Activated CD8-positive, alpha-beta memory T cell treated with anti-CD3 and anti-CD28 coated beads for 1 hour (primary cell): ENCODE results near the gene SLTM.
"Not testable (repeated sequence)": the region's sequence is repeated elsewhere in the genome, so short reads cannot be mapped to it uniquely, and the experiment has no call there.

ENCODE experiments used
- DNase-seq, 2 donors: peaks; one replicate each; pipeline ENCODE4 v3.0.0-alpha.2; 2020; ENCODE audit warnings: low read depth in 1 of 2; ENCODE audit errors: extremely low read depth in 1 of 2

Gene SLTM

DNA sequence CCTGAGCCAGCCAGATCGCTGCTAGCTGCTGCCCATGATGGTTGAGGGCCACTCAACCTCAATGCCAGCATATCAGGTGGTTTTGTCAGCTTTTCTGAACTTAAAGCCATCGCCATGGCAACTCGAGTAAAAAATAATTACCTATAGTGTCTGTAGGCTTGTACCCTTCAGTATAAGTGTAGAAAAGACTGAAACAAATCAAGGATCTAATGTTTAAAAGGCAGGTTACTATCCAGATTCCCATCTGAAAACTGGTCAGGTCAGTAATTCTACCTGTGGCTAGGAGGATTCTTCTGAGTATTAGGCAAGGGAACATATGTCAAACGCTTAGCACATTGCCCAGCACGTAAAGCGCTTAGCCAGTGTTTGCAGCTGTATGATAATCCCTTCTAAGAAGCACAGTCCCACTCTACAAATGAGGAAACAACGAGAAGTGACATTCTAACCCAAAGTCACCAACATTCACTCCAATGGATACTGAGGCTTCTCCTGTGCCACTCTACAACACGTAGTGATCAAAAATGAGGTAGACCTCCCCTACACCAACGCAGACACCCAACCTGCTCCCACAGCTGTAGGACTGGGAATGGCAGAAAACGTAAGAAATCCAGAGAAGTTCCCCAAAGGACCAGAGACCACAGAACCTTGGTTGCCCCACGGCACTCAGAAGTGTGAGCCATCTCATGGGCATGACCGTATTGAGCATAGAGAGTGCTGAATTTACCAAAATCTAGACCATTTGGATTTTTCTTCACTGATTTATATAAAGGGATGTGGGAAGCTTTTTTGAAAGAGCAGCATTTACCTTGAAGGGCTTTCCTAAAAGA is 55.3 kb downstream of the SLTM start:
- no peak for DNase-seq

GRCh38 chr15:58876306-58877106 is 57.0 kb downstream of the SLTM start:
- DNase-seq: no peak

DNA sequence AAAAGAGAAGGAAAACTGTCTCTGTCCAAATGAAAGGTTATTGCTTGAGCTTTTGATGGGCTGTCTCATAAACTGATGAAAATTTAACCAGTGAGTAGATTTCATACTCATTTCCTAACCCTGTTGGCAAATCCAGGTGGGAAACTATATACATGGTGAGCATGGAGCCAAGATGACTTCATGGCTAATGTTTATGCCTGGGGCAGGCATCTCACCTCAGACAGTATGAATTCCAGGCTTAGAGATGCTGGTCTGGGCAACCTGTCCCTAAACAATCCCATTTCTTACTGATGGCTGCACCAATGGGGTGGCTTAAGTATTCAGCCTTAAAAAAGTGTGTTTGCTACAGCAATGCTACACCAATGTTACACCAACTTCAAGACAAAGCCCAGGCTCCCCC is 58.1 kb downstream of the SLTM start:
- no peak for DNase-seq

DNA sequence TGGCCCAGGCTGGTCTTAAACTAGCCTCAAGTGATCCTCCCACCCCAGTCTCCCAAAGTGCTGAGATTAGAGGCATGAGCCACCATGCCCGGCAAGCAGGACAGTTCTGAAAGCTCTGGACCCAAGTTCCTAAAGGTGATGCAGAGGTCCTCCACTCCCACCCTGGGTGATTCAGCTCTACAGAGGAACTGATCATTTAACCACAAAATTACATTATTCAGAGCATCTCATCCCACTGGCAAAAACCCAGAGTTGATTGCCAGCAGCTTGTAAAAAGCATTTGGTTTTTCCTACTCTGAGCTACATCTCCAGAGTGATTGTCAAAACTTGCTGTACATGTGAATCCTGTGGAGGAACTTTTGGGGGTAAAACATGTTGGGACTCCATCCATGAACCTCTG is 60.2 kb downstream of the SLTM start:
- DNase-seq: no peak

DNA sequence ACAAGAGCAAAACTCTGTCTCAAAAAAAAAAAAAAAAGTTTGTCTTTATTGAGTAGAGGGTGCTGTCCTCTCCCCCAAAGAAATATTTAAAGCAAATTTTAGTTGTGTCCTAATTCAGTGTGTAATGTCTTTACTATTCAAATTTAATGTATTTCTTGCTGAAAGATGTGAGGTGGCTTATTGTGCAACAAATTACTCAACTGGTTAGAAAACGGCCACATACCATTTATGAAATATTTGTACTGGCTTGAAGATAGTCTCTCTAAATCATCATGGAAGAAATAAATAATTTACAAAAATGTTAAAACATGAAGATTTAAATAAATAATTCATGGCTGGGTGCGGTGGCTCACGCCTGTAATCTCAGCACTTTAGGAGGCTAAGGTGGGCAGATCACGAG is 63.0 kb downstream of the SLTM start:
- no peak for DNase-seq

DNA sequence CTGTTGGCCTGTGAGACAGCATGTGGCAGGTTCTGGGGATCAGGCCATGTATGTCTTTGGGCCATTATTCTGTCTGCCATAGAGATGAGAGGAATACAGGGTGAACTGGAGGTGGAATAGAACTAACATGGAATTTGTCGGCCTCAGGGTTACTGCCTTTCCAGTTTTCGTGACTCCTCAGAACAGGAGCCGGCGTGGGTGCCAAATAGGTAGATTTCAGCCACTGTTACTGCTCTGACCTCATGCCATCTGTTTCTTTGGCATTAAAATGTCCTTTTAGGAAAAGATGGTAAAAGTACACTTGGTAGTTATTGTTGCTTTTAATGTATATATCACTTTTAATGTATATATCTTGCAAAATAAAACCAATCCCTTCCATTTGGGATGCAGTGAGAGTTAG is 65.6 kb downstream of the SLTM start:
- no peak for DNase-seq

DNA sequence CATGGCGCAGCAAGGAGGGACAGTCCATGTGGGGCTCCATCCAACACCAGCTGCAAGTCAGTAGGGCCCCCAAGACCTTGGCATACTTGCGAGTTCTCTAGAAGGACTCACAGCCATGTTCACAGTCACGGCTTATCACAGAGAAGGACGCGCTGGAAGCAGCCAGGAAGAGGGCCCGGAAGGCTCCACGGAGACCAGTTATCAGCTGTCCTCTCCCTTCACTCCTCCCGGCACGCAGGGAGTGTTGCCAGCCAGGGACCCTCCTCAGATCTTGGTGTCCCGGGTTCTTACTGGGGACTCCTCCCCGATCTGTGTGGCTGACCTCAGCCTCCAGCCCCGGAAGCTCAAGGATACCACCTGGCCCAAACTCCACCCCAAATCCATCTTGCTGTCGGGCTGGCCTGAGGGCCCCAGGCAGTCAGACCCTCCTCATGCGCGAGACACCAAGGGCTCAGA is 68.0 kb downstream of the SLTM start:
- no peak for DNase-seq

DNA sequence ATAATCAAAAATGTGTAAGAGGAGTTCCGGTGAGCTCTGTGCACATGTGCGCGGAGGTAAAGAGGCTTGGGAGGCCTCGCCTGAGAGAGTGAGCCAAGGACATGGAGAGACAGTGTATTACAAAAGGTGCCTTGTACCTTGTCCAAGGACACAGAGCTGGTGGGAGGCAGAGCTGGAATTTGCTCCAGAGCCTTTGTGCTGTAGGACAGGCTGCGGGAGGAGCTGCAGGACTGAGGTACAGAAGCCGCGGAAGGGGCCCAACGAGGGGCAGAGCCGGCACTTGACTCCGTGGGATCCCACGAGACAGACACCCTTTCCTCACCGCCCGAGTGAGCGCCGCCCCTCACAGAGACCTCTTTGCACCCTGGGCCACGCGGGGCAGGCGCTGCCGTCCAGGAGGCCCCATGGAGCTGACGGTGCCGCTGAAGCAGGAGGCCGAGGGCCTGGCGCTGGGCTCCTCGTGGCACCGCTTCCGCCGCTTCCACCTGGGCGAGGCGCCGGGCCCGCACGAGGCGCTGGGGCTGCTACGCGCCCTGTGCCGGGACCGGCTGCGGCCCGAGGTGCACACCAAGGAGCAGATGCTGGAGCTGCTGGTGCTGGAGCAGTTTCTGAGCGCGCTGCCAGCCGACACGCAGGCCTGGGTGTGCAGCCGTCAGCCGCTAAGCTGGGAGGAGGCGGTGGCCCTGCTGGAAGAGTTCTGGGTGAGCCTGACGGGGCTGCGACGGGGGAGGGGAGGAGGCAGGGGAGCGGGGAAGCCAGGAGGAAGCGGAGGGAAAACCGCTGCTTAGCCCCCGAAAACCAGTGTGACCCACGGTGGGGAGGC is 68.7 kb downstream of the SLTM start:
- DNase-seq: no peak

- DNase-seq: no peak
Observed at GRCh38 chr15:58862326-58862725, 71.2 kb downstream of the SLTM start.

DNA sequence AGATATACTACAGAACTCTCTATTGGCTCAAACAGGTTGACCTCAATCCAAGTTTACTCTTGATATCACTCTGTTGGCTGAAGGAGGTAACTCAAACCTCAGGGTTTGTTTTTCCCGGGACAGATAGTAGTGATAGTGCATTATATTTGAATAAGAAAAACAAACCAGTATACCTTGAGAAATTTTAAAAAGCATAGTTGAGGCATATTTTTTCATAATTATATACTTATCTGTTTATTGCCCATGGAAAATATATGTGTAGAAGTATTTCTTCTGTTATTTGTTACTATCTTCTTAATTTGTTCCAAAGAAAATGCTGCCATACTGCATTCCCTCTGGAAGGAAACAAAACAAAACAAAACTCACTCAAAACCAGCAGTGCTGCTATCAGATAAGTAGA is 76.9 kb downstream of the SLTM start:
- DNase-seq: not testable (repeated sequence)

DNA sequence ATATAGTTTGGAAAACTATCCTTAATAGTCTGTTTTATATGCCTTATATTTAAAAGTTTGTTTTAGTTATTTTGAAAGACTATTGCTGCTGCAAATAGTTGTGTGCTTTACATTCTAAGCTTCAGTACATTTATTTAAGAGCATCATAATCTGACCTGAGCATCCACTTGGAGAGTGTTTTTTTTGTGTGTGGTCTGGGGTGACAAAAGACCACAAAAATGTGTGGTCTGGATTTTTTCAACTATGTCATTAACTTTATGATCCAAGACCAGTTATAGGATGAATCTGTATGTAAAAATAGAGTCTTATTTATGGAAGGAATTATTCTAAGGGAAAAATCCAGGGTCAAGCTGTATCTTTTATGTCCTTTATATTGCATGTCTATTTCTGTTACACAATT is 77.4 kb downstream of the SLTM start:
- no peak for DNase-seq

GRCh38 chr15:58854593-58854992 is 78.9 kb downstream of the SLTM start:
- no peak for DNase-seq

DNA sequence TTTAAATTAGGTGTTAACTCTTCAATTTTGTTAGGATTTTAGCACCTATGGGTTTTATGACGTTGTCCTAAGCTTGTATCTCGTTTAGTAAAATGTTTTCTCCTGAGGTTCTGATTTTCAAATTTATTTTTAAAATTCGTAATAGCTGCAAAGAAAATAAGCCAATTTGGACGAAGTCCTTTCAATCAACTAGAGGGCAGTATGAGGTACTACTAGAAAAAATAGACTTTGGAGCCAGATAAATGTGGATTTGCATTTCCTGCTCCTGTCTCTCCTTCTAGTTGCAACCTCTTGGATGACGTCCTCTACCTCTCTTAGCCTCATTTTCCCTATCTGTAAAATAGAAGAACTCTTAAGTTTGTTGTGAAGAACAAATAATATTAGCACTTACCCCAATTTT is 81.1 kb downstream of the SLTM start:
- DNase-seq: no peak

DNA sequence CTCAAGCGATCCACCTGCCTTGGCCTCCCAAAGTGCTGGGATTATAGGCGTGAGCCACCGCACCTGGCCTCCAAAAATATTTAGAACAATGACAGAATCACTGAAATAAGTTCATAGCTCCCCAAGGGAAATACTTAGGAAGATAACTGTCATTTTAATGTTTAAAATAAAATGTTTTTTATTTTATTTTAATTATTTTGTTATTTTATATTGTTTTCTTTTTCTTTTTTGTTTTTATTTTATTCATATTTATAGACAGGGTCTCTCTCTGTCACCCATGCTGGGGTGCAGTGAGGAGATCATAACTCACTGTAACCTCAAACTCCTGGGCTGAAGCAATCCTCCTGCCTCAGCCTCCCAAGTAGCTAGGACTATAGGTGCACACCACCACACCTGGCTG is 82.3 kb downstream of the SLTM start:
- DNase-seq: not testable (repeated sequence)

- no peak for DNase-seq
Observed at GRCh38 chr15:58842713-58843396, 90.6 kb downstream of the SLTM start.

GRCh38 chr15:58840048-58840447 is 93.4 kb downstream of the SLTM start:
- DNase-seq: no peak

DNA sequence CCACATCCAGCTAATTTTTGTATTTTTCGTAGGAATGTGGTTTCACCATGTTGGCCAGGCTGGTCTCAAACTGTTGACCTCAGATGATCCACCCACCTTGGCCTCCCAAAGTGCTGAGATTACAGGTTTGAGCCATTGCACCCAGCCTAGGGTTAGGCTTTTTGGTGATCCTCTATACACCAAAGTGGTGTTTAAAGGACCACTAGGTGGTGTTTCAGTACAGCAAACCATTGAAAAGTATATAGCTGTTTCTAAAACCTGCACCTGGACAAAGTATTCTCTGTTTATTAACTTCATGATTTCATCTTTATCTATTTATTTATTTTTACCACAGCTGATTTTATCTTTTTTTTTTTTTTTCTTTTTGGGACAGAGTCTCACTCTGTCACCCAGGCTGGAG is 94.0 kb downstream of the SLTM start:
- DNase-seq: no peak

DNA sequence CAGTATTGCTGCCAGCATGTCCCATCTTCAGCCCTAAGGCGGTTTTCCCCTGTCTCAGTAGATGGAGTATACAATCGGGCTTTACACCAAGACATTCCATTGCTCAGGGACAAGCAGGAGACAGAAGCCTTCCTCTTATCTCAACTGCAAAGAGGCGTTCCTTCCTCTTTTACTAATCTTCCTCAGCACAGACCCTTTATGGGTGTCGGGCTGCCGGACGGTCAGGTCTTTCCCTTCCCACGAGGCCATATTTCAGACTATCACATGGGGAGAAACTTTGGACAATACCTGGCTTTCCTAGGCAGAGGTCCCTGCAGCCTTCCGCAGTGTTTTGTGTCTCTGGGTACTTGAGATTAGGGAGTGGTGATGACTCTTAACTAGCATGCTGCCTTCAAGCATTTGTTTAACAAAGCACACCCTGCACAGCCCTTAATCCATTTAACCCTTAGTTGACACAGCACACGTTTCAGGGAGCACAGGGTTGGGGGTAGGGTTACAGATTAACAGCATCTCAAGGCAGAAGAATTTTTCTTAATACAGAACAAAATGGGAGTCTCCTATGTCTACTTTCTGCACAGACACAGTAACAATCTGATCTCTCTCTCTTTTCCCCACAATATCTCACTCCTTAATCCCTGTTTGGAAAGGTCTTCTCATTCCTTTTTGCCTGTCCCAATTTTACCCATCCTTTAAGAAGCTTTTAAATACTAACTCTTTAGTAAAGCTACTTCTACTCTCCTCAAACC is 99.6 kb downstream of the SLTM start:
- not testable (repeated sequence) for DNase-seq

DNA sequence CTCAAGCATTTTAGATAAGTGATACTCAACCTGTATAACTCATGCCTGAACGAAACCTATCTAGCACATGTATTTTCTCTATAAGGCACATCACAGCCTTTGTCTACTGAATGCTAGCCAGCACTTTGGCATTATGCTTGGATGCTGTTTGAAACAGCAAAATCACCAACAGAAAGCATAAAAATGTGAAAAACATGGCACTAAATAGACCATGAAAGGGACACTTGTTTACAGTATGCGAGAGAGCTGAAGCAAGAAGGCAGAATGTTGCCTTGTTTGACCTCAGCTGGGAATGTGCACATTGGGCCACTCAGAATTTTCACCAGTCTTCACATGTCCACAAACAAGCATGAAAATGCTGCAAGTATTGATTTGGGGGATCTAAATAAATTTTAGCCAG is 102.9 kb downstream of the SLTM start:
- DNase-seq: no peak
